Fibroblast of skin of right quadriceps (primary cell): Measurements from ENCODE around the gene TAT.
"Not testable (repeated sequence)": the region's sequence is repeated elsewhere in the genome, so short reads cannot be mapped to it uniquely, and the experiment has no call there.

ENCODE experiments used
- DNase-seq: peaks from one replicate; pipeline ENCODE4 v3.0.0-alpha.2; 2013

Gene TAT

GRCh38 chr16:71576971-71577370, at the start of gene TAT:
Gene TAT, minus strand, starts transcription at chr16:71577092. Its CDS starts 677 bp downstream, at chr16:71576415.
- no peak for DNase-seq

GRCh38 chr16:71626018-71626857, 49.3 kb upstream of the TAT start, which contains the start of gene MARVELD3:
Gene MARVELD3, plus strand, starts transcription at chr16:71626184. Its CDS starts 46 bp downstream, at chr16:71626230.
- DNase-seq = no peak

GRCh38 chr16:71625113-71625850, 48.4 kb upstream of the TAT start:
- no peak for DNase-seq

GRCh38 chr16:71623597-71623996, 46.7 kb upstream of the TAT start:
- DNase-seq = no peak

- no peak for DNase-seq
Observed at GRCh38 chr16:71622088-71622487, 45.2 kb upstream of the TAT start.

- no peak for DNase-seq
Observed at GRCh38 chr16:71618429-71618828, 41.5 kb upstream of the TAT start.

- DNase-seq = not testable (repeated sequence)
Observed at GRCh38 chr16:71614956-71615355, 38.1 kb upstream of the TAT start.

- DNase-seq = peak; percentile 53
Observed at GRCh38 chr16:71610936-71611871, 34.3 kb upstream of the TAT start.

GRCh38 chr16:71610447-71610846, 33.6 kb upstream of the TAT start:
- DNase-seq = no peak

- DNase-seq = no peak
Observed at GRCh38 chr16:71609066-71609465, 32.2 kb upstream of the TAT start.

- no peak for DNase-seq
Observed at GRCh38 chr16:71600822-71601221, 23.9 kb upstream of the TAT start.

GRCh38 chr16:71598426-71598825, 21.5 kb upstream of the TAT start:
- DNase-seq = not testable (repeated sequence)

GRCh38 chr16:71595340-71595826, 18.5 kb upstream of the TAT start:
- not testable (repeated sequence) for DNase-seq

- no peak for DNase-seq
Observed at GRCh38 chr16:71594000-71594646, 17.2 kb upstream of the TAT start.

GRCh38 chr16:71593048-71593999, 16.4 kb upstream of the TAT start:
- no peak for DNase-seq

GRCh38 chr16:71591917-71592316, 15.0 kb upstream of the TAT start:
- no peak for DNase-seq

- no peak for DNase-seq
Observed at GRCh38 chr16:71590584-71590983, 13.7 kb upstream of the TAT start.

GRCh38 chr16:71590071-71590470, 13.2 kb upstream of the TAT start:
- not testable (repeated sequence) for DNase-seq

- not testable (repeated sequence) for DNase-seq
Observed at GRCh38 chr16:71589334-71589733, 12.4 kb upstream of the TAT start.

GRCh38 chr16:71585318-71585703, 8.4 kb upstream of the TAT start:
- no peak for DNase-seq
